PC-9 (cell line): ENCODE measurements around the gene GIPC2.
"Not testable (repeated sequence)": the region's sequence is repeated elsewhere in the genome, so short reads cannot be mapped to it uniquely, and the experiment has no call there.

Experiments
- EZH2 ChIP-seq: fragments of 200-600 bp; sonication (generic); IDR thresholded peaks from 2 replicates; pipeline ENCODE4 v1.8.0; 2017; ENCODE audit warnings: antibody characterized with exemption, low read depth
- TF ChIP-seq, protein P1 (sequence below): fragments of 200-600 bp; sonication (generic); conservative IDR thresholded peaks from 2 replicates; pipeline ENCODE4 v1.6.1; 2017; ENCODE audit warnings: mixed run types, antibody characterized with exemption, mild to moderate bottlenecking, moderate library complexity

DNA sequence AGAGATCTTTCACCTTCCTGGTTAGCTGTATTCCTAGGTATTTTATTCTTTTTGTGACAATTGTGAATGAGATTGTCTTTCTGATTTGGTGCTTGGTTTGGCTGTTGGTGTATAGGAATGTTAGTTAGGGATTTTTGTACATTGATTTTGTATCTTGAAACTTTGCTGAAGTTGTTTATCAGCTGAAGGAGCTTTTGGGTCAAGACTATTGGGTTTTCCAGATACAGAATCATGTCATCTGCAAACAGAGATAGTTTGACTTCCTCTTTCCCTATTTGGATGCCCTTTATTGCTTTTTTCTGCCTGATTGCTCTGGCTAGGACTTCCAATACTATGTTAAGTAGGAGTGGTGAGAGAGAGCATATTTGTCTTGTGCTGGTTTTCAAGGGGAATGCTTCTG, 38.9 kb downstream of the GIPC2 start:
- TF ChIP-seq, protein P1, sequence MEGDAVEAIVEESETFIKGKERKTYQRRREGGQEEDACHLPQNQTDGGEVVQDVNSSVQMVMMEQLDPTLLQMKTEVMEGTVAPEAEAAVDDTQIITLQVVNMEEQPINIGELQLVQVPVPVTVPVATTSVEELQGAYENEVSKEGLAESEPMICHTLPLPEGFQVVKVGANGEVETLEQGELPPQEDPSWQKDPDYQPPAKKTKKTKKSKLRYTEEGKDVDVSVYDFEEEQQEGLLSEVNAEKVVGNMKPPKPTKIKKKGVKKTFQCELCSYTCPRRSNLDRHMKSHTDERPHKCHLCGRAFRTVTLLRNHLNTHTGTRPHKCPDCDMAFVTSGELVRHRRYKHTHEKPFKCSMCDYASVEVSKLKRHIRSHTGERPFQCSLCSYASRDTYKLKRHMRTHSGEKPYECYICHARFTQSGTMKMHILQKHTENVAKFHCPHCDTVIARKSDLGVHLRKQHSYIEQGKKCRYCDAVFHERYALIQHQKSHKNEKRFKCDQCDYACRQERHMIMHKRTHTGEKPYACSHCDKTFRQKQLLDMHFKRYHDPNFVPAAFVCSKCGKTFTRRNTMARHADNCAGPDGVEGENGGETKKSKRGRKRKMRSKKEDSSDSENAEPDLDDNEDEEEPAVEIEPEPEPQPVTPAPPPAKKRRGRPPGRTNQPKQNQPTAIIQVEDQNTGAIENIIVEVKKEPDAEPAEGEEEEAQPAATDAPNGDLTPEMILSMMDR: not testable (repeated sequence)
- not testable (repeated sequence) for TF ChIP-seq EZH2
